Ishikawa (cell line): ENCODE data around the gene PPP4R4.

Experiments
- EGR1 ChIP-seq: IDR thresholded peaks from 2 replicates; pipeline ENCODE4 v1.6.1; 2012
- EP300 ChIP-seq: IDR thresholded peaks from 2 replicates; pipeline ENCODE4 v1.6.1; 2012; ENCODE audit warnings: borderline replicate concordance
- USF1 ChIP-seq: IDR thresholded peaks from 2 replicates; pipeline ENCODE4 v1.6.1; 2012
- TF ChIP-seq, protein P1 (sequence below): IDR thresholded peaks from 2 replicates; pipeline ENCODE4 v1.6.1; 2012

DNA sequence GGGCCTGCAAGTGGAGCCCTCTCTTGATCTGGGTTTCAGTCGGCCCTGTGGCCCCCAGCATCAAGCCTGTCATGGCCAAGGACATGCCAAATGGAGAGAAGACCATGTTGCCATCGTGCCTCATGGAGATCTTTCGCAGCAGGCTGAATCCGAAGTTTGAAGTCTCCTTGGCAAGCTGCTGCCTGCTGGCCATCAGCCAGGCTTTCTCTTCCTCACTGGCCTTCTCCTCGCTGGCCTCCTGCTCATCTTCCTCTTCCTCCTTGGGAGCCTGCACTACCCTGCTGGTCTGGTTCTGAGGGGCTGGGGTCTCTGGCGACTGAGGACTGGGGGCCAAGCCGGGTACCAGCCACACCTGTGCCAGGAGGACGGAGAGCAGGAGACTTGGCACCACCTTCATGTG lies 116.1 kb downstream of the PPP4R4 start:
- TF ChIP-seq EGR1 (no peak), USF1 (no peak), EP300 (no peak)
- TF ChIP-seq, protein P1, sequence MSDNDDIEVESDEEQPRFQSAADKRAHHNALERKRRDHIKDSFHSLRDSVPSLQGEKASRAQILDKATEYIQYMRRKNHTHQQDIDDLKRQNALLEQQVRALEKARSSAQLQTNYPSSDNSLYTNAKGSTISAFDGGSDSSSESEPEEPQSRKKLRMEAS = no peak
